GM19463 (cell line): Measurements from ENCODE around the gene COBLL1.

ENCODE experiments used
- ATAC-seq: cut with Tn5 transposase; IDR thresholded peaks from one replicate; pipeline ENCODE4 v1.9.1; 2021; ENCODE audit warnings: mild to moderate bottlenecking, moderate library complexity; ENCODE audit not compliant: unreplicated experiment

The COBLL1 gene

DNA sequence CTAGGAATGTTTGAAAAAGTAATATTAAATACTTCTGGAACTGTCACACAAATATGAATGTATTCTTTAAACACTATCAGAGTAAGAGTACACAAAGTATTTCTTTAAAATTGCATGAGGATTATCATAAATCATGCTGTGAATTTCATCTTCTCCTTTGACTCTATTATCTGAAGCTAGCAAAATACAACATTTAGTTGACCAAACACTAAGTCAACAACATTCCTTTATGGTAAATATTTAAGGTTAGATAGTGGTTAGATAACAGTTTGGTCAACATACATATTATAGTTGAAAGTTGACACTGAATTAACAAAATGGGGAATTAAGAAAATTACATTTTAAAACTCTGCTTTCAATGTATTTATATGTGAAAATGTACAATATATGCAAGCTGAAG, 148.2 kb downstream of the COBLL1 start:
- ATAC-seq: no peak

DNA sequence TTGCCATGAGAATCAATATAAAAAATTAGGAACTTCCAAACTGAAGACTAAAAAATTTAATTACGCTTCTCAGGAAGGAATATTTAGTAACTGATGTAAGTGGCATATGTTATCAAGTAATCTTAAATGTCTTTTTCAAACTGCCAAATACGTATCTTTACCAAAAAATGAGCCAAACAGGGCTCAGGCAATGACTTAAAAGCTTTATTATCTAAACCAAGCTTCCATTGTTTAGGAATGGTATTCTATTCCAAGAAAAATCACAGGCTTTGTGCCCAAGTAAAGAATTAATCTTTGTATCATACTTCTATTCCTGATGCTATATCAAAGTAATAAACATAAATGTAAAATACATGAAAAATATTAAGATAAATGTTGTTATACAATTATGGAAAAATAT, 148.7 kb downstream of the COBLL1 start:
- ATAC-seq: no peak

DNA sequence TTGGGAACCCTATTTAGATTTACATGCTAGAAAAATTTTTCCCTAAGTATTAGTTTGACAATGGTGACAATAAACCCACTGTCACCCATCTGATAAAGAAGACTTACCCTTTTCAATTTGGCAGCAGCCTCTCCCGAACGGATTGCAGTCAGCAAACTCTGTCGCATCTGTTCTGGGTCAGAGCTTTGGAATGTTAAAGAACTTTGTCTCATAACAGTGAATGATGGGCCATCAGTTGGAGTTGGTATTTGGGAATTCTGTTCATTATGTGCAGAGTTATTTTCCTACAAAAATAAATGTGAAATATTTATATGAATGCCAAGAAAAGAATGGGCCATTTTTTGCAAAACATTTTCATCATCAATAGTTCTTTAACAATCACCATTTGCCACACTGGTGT, 149.5 kb downstream of the COBLL1 start:
- no peak for ATAC-seq

DNA sequence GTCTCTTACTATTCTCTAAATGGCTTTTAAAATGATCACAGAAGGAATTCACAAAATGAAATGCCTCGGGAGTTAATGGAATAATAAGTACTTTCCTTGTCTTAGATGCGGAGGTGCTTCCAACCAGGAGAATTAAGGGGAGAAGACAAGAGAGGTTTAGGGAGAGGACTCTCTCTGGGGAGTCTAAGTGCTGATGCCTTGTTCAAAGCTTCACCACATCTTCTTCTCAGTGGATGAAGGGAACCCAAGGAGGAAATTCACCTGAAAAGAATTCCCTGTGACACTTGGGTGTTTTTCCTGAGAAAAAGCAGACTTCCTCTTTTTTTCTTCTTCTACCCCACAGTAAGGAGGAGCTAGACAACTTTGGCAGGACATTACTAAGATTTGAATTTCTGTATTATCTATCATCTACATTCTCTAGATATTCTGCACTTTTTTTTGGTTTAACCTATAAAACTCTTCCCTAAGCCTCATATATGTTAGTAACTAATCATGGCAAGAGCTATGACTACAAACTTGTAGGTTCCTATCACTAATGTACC, 150.2 kb downstream of the COBLL1 start:
- ATAC-seq: no peak

DNA sequence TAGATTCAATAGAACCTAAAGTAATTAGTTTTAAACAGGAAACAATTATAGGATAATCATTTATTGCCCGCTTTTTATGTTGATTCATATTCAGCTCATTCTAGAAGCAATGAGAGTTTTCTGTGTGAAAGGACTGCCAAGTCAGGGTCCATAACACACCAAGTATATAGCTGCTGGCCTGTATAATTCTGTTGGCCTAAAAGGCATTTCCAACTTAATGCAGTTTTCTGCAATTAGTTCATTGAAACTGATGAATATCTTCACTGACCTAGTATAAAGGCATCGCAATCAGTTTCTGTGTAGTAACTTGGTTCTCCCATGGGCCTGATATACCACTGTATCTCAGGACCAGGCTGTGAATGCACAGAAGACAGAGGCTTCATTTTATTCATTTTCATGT, 151.3 kb downstream of the COBLL1 start:
- no peak for ATAC-seq

DNA sequence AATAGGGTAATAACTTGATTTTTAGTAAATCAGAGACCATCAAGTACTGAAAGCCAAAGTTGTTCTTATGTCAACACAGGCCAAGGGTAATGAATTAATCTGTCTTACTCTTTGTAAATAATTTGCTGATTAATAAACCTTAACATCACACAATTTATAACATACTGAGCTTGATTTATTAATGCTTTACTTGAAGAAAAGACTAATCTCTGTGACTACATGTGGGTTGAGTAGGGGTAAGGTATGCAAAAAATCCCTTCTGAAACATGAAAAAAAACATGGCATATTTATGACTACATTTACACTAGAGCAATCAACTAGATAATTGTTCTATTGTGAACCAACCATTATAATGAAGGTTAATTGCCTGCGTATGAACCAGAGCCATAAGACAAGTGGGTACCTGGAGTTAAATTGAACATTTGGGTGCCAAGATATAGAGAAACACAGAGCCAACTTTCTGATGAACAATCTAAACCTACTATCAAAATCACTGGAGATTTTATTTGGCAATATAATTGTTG, 152.7 kb downstream of the COBLL1 start:
- ATAC-seq: no peak

DNA sequence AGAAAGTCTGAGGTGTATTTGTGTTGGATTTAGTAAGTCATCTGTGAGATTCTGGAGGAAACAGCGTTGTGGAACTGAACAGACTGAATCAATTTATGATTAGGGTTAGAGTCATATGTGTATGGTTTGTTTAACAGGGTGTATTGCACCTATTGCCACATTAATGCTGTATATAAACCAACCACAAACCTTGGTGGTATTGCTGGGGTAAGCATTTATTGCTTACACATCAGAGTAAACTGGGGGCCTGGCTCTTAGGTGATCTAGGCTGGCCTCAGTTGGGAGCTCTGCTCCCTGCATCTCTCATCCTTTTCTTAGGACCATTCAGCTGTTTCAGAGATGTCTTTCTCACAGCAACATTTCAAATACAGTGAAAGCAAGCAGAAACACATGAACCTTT, 160.6 kb downstream of the COBLL1 start:
- ATAC-seq: no peak

DNA sequence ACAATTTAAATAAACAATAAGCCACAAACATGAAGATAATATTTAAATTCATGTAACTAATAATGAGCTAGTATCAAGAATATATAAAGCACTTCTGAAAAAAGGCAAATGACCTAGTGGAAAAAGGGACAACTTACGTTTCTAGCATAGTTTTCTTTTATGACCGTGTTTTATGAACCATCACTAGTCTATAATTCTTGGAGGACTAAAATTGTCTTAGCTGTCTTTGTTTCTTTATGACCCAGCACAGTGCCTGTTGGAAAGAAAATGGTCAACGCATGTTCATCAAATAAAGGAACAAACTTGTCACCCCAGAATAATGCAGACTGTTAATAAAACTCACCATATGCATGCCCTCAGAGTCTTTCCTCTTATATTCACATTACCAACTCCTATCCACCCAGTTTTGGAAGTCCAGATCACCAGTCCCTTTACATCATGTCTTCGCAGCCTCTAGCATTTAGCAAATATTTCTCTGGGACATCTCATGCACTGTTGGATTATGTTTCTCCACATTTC, 162.9 kb downstream of the COBLL1 start:
- no peak for ATAC-seq

DNA sequence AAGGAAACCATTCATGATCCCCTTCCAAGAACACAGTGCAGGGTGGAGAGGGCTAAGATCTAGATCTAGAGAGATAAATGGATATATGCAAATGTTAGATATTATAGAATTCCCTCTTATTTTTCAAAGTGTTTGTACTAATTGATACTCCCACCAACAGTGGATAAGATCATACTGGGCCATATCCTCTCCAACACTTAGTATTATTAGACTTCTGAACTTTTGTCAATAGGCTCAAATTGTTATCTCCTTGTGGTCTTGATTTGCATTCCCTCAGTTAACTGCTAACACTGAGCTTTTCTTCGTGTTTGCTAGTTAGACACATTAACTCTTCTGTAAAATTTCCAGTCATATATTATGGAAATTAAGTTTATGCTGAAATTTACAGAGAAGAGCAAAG, 163.9 kb downstream of the COBLL1 start:
- ATAC-seq: no peak

DNA sequence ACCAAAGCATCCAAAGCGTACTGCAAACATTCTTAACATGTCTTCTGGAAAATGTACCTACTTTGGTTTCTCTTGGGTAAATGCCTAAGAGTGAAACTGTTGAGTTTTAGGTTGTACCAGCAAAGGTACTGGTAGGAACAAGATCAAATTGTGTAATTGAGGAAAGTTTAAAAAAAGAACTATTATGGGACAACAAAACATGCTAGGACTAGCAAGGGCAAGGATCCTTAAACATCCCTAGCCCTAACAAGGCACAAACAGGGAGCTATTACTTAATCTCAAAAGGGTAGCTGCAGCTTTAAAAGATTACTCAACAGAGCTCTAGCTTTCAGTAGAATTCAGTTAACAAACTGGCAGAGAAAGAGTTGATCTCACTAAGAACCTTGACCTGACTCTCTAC, 164.4 kb downstream of the COBLL1 start:
- no peak for ATAC-seq

DNA sequence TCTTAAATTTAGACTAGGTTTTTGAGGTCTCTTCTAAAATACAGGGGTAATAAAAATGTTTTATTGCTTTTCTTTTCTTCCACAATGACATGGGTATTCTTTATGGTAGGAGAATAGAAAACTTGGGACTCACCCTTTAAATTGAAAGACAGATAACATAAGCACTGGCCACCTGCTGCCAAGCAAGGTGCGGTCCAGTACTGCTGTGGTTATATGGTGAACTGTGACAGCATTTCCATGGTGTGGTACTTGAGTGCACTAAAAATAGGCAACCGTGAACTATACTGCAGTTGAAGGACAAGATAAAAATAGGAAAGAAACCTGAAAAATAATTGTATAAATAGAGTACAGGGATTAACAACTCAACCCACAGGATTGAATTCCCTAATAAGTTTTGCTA, 165.9 kb downstream of the COBLL1 start:
- no peak for ATAC-seq

DNA sequence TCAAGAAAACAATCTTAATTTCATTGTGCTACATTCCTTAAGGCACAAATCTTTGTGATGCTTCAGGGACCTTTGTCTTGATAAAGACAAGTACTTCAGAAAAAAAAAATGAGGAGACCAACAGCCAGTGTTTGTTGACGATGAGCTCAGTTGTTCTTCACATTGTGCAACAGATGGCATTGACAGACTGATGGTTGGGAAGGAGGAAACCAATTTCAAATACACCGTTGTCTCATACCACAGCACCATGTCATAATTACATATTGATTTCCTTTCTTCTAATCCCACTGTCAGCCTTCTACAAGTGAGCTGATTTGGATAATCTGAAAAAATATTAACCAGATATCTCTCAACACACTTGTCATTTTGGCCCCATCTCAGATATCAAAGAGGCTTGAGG, 166.6 kb downstream of the COBLL1 start:
- ATAC-seq: no peak

DNA sequence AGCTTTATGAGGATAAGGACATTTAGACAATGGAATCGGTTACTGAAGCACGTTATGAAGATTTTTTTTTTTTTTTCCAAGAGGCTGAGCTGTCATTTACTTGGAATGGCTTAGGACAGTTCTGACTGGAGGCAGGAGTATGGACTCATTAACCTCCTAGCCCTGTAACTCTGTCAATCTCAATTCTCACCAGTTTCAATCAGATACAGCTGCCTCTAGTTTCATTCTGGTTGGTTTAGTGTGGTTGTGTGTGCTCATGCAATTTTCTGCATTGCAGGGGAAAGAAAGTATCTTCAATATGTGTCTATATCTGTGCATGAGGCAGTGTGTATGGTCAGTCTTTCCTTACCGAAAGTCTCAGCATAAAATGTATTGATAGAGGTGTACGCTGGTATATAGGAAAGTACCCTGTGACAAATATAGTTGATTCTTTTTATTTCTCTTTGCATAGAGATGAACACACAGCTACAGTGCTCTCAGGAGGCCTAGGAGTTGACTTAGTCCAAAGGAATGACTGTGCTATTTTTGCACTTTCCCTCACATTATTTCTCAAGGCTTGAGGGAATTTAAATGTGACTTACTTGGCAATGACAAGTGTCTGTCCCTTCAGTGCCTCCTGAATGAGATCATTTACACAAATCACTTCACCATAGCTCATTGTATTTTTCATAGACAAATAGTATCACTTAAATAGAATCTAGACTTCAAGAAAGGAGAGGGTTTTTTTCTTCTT, 169.8 kb downstream of the COBLL1 start:
- ATAC-seq: no peak

DNA sequence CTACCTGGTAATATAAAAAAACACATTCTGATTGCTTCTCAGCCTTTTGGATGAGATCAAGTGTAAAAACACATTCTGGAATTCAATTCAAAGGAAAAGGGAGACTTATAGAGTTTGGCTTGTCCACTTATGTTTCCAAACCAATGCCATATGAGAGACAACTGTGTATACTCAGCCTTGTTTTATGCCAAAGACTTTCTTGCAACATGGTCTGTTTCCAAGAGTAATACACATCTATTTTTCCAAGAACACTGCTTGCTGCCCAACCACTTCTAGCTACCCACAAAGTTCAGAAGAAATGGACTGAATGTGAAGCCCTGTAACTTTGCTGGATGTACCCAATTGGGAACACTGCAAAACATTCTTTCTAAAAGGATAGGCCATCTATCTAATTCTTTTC, 172.3 kb downstream of the COBLL1 start:
- ATAC-seq: no peak

DNA sequence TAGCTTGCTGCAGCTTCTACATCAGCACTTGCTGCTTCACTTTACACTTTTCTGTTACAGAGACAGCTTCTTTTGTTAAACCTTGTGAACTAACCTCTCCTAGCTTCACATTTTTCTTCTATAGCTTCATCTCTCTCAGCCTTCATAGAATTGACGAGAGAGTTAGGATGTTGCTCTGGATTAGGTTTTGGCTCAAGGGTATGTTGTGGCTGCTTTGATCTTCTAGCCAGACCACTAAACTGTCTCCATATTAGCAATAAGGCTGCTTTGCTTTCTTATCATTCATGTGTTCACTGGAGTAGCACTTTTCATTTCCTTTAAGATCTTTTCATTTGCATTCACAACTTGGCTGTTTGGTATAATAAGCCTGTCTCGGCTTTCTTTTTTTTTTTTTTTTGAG, 174.1 kb downstream of the COBLL1 start:
- ATAC-seq: no peak

DNA sequence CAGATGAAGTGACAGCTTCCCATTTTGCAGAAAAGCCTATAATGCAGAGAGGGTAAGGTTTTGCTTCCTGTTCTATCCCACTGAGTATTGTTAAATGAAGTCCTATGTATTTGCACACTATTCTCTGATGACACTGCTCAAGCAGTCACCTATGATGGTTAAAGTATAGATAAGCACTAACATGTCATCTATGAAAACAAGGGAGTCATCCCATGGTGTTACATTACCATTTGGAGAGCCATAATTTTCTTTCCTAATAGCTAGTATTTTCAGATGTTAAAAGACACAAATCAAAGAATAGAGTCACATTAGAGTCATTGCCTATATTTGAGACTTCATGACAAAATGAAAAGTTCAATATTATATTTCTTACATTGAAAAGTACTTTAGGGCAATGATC, 177.6 kb downstream of the COBLL1 start:
- ATAC-seq: no peak

DNA sequence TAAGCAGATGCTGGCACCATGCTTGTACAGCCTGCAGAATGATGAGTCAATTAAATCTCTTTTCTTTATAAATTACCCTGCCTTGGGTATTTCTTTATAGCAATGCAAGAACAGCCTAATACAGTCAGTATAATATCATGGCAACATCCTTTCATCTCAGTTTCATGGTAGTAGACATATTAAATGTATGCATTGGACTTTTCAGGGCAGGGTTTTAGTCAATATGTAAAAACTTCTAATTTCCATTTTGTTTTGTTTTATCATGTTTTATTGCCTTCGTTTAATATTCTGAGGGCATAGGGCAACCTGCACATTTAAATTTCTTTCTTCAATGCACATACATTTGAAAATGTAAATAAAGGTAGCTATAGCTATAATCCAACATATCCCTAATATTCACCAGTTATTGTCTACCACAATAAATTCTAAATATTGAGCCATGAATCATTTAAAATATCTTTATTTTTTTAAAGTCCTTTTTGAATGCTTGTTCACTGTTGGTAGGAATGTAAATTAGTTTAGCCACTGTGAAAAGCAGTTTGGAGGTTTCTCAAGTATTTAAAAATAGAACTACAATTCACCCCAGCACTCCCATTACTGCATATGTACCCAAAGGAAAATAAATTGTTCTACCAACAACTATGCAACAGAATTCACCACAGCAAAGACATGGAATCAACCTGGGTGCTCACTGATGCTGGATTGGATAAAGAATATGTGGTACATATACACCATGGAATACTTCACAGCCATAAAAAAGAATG, 178.6 kb downstream of the COBLL1 start:
- ATAC-seq: no peak

DNA sequence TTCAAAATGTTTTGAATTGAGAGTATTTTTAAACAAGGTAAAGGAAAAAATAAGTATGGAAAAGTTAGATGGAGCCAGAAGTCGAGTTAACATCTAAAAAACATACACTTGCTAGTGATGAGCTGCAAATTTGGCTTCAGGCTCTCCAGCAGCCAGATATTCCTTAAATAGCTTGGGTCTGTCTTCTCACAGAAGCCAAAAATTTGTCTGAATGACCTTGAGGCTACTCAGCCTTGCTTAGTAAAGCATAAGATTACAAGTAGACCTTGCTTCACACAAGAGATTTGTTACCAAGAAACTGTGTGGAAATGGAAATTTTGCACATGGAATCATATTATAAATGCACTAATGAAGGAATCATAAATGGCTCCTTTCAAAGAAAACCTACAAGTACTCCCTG, 179.6 kb downstream of the COBLL1 start:
- ATAC-seq: no peak

DNA sequence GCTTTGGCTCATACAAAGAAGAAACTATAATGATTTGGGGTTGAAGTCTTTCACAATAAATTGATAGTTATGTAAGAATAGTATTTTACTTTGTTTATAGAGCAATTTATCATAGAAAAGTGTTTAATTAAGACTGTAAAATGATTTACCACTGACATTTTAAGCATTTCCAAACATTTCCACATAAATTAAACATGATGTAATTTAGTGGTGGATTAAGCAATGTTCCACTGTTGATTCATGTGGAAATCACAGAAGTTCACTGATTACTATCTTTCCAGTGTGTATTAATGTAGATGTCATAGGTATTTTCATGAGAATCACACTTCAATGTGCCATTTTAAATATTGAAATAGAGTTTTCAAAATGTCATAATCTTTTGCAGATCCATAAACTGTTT, 180.3 kb downstream of the COBLL1 start:
- ATAC-seq: no peak

DNA sequence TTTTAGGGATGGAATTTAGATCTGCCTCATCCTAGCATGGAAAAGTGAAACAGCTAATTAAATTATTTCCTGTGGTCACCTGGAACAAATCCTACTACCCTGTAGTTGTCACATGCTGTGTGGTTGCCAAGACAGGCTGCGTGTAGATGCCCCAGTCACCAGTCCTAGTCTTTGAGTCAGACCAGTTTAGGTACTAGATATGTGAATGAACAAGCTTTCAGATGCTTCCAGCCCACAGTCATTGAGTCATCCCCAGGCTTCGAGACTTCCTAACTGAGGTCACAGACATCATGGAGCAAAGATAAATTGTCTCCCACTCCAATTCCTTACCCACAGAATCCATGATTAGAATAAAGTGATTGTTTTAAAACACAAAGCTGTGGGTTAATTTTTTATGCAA, 184.5 kb downstream of the COBLL1 start:
- ATAC-seq: no peak

DNA sequence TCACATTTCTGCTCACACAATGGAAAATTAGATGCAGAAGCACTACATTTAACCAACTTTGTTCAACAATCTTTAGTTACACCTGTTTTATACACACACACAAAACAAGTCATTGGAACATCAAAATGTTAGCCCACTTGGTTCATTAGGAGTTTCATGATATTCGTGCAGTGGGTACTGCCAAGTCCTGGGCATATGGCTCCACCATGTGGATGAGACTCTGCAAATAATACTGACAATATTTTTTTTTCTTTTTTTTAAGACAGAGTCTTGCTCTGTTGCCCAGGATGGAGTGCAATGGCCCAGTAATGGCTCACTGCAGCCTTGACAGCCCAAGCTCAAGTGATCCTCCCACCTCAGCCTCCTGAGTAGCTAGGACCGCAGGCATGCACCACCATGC, 185.9 kb downstream of the COBLL1 start:
- no peak for ATAC-seq

DNA sequence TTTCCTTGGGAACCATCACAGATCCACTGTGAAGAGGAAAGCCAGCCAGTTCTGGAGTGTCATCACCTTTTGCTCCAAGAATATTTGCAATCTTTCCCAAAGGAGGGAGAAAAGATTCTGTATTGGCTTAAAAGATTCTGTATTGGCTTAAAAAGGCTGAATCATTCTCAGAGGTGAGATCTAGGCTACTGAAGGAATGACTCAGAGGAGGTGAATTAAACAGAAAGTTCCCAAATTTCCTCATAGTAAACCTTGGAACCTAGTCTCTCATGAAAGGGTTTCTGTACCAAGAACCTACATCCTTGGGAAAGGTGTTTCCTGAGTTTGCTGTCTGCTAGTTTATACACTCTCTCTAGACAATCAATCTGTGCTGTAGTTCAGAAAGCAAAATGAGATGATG, 186.3 kb downstream of the COBLL1 start:
- no peak for ATAC-seq
